Liver (tissue), 9 donors: ENCODE data around the gene CNTN1. TPM values are rescaled to one million over a fixed set of nuclear protein-coding genes. Genes with fewer than 3 reads are reported as not detected.

ENCODE experiments used
- DNase-seq: peaks from one replicate; pipeline ENCODE4 v3.0.0-alpha.2; 2017; ENCODE audit warnings: low spot score
- H3K27ac ChIP-seq, 2 donors: one replicate each; pipeline ENCODE4 v1.7.0; 2013; ENCODE audit warnings: inconsistent platforms in 2 of 2, low read length in 2 of 2, control low read depth in 1 of 2, low read depth in 1 of 2, mild to moderate bottlenecking in 1 of 2
- H3K27me3 ChIP-seq, 4 donors: one replicate each; pipeline versions ENCODE4 v1.6.1 to v1.7.0; 2013; ENCODE audit warnings: low read length in 3 of 4, inconsistent platforms in 1 of 4, mild to moderate bottlenecking in 1 of 4, moderate library complexity in 1 of 4; ENCODE audit not compliant: control insufficient read depth in 4 of 4, insufficient read depth in 4 of 4
- H3K36me3 ChIP-seq, 4 donors: one replicate each; pipeline versions ENCODE4 v1.6.1 to v1.7.0; 2013; ENCODE audit warnings: low read length in 3 of 4, mild to moderate bottlenecking in 3 of 4, low read depth in 1 of 4, moderate library complexity in 1 of 4; ENCODE audit not compliant: control insufficient read depth in 4 of 4, insufficient read depth in 3 of 4
- H3K4me1 ChIP-seq, 4 donors: one replicate each; pipeline versions ENCODE4 v1.6.1 to v1.7.0; 2013; ENCODE audit warnings: low read length in 3 of 4, mild to moderate bottlenecking in 3 of 4, moderate library complexity in 1 of 4; ENCODE audit not compliant: control insufficient read depth in 4 of 4, insufficient read depth in 4 of 4
- H3K4me3 ChIP-seq, 3 donors: one replicate each; pipeline versions ENCODE4 v1.6.1 to v1.7.0; 2013; ENCODE audit warnings: low read length in 3 of 3, control low read depth in 1 of 3, low read depth in 1 of 3, mild to moderate bottlenecking in 1 of 3
- H3K9ac ChIP-seq, 2 donors: one replicate each; pipeline ENCODE4 v1.7.0; 2013; ENCODE audit warnings: low read length in 2 of 2, mild to moderate bottlenecking in 2 of 2, moderate library complexity in 2 of 2, control low read depth in 1 of 2, low read depth in 1 of 2
- H3K9me3 ChIP-seq, 4 donors: one replicate each; pipeline versions ENCODE4 v1.6.1 to v1.7.0; 2013; ENCODE audit warnings: low read length in 3 of 4; ENCODE audit not compliant: control insufficient read depth in 4 of 4
- ATF3 ChIP-seq: IDR thresholded peaks from 2 replicates; pipeline ENCODE4 v1.6.1; 2016; ENCODE audit warnings: antibody characterized with exemption
- CTCF ChIP-seq: fragments of 150-350 bp; IDR thresholded peaks from 2 replicates; pipeline ENCODE4 v1.5.1; 2017; ENCODE audit warnings: improper control_type of control experiment, low read depth, low read length; ENCODE audit not compliant: missing input control
- EGR1 ChIP-seq, 2 donors: IDR thresholded peaks; 2 replicates each; pipeline ENCODE4 v1.6.1; 2016 to 2018; ENCODE audit warnings: antibody characterized with exemption in 2 of 2, low read depth in 2 of 2
- FOXA1 ChIP-seq: IDR thresholded peaks from 2 replicates; pipeline ENCODE4 v1.6.1; 2016; ENCODE audit warnings: antibody characterized with exemption
- FOXA2 ChIP-seq: IDR thresholded peaks from 2 replicates; pipeline ENCODE4 v1.6.1; 2016; ENCODE audit warnings: antibody characterized with exemption
- GABPA ChIP-seq, 2 donors: IDR thresholded peaks in 1 of 2; conservative IDR thresholded peaks in 1 of 2; 2 replicates each; pipeline ENCODE4 v1.6.1; 2016; ENCODE audit warnings: antibody characterized with exemption in 2 of 2, mild to moderate bottlenecking in 1 of 2, moderate library complexity in 1 of 2
- HNF4A ChIP-seq, 2 donors: conservative IDR thresholded peaks; 2 replicates each; pipeline ENCODE4 v1.6.1; 2016; ENCODE audit warnings: antibody characterized with exemption in 2 of 2, mild to moderate bottlenecking in 2 of 2
- HNF4G ChIP-seq: IDR thresholded peaks from 2 replicates; pipeline ENCODE4 v1.6.1; 2016; ENCODE audit warnings: antibody characterized with exemption
- JUND ChIP-seq, 2 donors: IDR thresholded peaks; 2 replicates each; pipeline ENCODE4 v1.6.1; 2016; ENCODE audit warnings: antibody characterized with exemption in 2 of 2
- NR2F2 ChIP-seq: IDR thresholded peaks from 2 replicates; pipeline ENCODE4 v1.6.1; 2016; ENCODE audit warnings: antibody characterized with exemption
- RAD21 ChIP-seq, 2 donors: IDR thresholded peaks; 2 replicates each; pipeline ENCODE4 v1.6.1; 2016; ENCODE audit warnings: antibody characterized with exemption in 2 of 2, mild to moderate bottlenecking in 2 of 2
- RXRA ChIP-seq, 2 donors: IDR thresholded peaks; 2 replicates each; pipeline ENCODE4 v1.6.1; 2017 to 2018; ENCODE audit warnings: antibody characterized with exemption in 2 of 2, mild to moderate bottlenecking in 1 of 2
- SP1 ChIP-seq: IDR thresholded peaks from 2 replicates; pipeline ENCODE4 v1.6.1; 2018; ENCODE audit warnings: antibody characterized with exemption, mild to moderate bottlenecking
- TAF1 ChIP-seq: conservative IDR thresholded peaks from 2 replicates; pipeline ENCODE4 v1.6.1; 2016; ENCODE audit warnings: antibody characterized with exemption, mild to moderate bottlenecking
- YY1 ChIP-seq: IDR thresholded peaks from 2 replicates; pipeline ENCODE4 v1.6.1; 2016; ENCODE audit warnings: antibody characterized with exemption, mild to moderate bottlenecking
- ZBTB33 ChIP-seq: IDR thresholded peaks from 2 replicates; pipeline ENCODE4 v1.6.1; 2016; ENCODE audit warnings: antibody characterized with exemption
- WGBS: extraction: QIAGEN DNeasy Blood & Tissue Kit; methylation state at CpG from one replicate; pipeline ENCODE4 v1.1.7; 2013; 5-methylcytosine and 5-hydroxymethylcytosine counted together
- polyA plus RNA-seq, 2 donors: library from polyadenylated mRNA; stranded (reverse) in 1 of 2; unstranded in 1 of 2; fragments of 200-250 nt in 1 of 2; fragments of >200 nt in 1 of 2; fragmentation: Nextera tagmentation in 1 of 2; extraction: Ambion mirVana in 1 of 2; gene quantifications; one replicate each; pipeline versions ENCODE4 v1.2.1 to v1.2.3, GENCODE V29; 2013 to 2015
- total RNA-seq, 2 donors: library from RNA; depleted of rRNA; stranded (reverse); fragments of >200 nt; gene quantifications; one replicate each; pipeline ENCODE4 v1.2.3, GENCODE V29; 2014
- TF ChIP-seq, protein P1 (sequence below): IDR thresholded peaks from 2 replicates; pipeline ENCODE4 v1.6.1; 2016; ENCODE audit warnings: antibody characterized with exemption, mild to moderate bottlenecking
- TF ChIP-seq, protein P2 (sequence below): IDR thresholded peaks from 2 replicates; pipeline ENCODE4 v1.6.1; 2016; ENCODE audit warnings: antibody characterized with exemption
- donor health status: healthy.
- donor health status: healthy.
- donor health status: healthy.
- donor health status: healthy.
- donor health status: healthy.

Gene CNTN1
- total and polyA plus RNA-seq, 4 donors = 0.03 to 1.2 (median 0.43) TPM

DNA sequence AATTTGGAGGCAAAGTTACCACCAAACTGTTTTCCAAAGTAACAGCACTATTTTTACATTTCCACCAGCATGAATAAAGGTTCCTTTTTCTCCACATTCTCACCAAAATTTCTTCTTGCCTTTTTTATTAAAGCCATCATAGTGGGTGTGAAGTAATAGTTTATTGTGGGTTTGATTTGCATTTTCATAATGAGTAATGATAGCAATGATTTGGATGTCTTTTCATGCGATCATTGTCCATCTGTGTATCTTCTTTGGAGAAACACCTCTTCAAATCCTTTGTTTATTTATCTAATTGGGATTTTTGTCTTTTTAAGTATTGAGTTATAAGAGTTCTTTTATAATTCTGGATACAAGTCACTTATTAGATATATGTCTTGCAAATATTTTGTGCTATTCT lies 172.7 kb downstream of the CNTN1 start:
- peaks cover 0 to 4% (median 0%) of the 10 kb centered on the region in 4 donors for H3K27me3 ChIP-seq
- TF ChIP-seq ZBTB33 (no peak), JUND (IDR thresholded peaks at IDR 0.05) (no peak), FOXA1 (no peak), RXRA (IDR thresholded peaks at IDR 0.05) (no peak), CTCF (no peak), ATF3 (no peak), GABPA (IDR thresholded peaks at IDR 0.05 in 1 of 2, conservative IDR thresholded peaks at IDR 0.05 in 1 of 2) (no peak), EGR1 (IDR thresholded peaks at IDR 0.05; ENCODE audit: low read depth in 2 of 2) (no peak), SP1 (no peak), YY1 (no peak), TAF1 (no peak), HNF4A (conservative IDR thresholded peaks at IDR 0.05) (no peak), NR2F2 (no peak), FOXA2 (no peak), RAD21 (IDR thresholded peaks at IDR 0.05) (no peak), HNF4G (no peak)
- TF ChIP-seq, protein P1, sequence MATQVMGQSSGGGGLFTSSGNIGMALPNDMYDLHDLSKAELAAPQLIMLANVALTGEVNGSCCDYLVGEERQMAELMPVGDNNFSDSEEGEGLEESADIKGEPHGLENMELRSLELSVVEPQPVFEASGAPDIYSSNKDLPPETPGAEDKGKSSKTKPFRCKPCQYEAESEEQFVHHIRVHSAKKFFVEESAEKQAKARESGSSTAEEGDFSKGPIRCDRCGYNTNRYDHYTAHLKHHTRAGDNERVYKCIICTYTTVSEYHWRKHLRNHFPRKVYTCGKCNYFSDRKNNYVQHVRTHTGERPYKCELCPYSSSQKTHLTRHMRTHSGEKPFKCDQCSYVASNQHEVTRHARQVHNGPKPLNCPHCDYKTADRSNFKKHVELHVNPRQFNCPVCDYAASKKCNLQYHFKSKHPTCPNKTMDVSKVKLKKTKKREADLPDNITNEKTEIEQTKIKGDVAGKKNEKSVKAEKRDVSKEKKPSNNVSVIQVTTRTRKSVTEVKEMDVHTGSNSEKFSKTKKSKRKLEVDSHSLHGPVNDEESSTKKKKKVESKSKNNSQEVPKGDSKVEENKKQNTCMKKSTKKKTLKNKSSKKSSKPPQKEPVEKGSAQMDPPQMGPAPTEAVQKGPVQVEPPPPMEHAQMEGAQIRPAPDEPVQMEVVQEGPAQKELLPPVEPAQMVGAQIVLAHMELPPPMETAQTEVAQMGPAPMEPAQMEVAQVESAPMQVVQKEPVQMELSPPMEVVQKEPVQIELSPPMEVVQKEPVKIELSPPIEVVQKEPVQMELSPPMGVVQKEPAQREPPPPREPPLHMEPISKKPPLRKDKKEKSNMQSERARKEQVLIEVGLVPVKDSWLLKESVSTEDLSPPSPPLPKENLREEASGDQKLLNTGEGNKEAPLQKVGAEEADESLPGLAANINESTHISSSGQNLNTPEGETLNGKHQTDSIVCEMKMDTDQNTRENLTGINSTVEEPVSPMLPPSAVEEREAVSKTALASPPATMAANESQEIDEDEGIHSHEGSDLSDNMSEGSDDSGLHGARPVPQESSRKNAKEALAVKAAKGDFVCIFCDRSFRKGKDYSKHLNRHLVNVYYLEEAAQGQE = no peak
- TF ChIP-seq, protein P2, sequence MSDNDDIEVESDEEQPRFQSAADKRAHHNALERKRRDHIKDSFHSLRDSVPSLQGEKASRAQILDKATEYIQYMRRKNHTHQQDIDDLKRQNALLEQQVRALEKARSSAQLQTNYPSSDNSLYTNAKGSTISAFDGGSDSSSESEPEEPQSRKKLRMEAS = no peak
- H3K36me3 ChIP-seq = no peaks in the 10 kb centered on the region
- H3K4me3 ChIP-seq = no peak overlapping the region
- no peak overlapping the region for H3K27ac ChIP-seq
- WGBS = 77% methylated on average over 1 of the region's 1 CpG
- H3K9ac ChIP-seq = no peak overlapping the region
- no peak for DNase-seq
- H3K9me3 ChIP-seq = no peaks in the 10 kb centered on the region
- no peaks in the 10 kb centered on the region for H3K4me1 ChIP-seq
